WI38 (cell line): ENCODE results near the gene RDH13.
A peak's percentile ranks its signal among the peaks of the same experiment; 100 is the strongest.
"Not testable (repeated sequence)": the region's sequence is repeated elsewhere in the genome, so short reads cannot be mapped to it uniquely, and the experiment has no call there.

Source experiments
- H3K4me3 ChIP-seq: 2 replicates; pipeline ENCODE4 v1.5.1; 2011; ENCODE audit warnings: low read depth, mild to moderate bottlenecking, control low read depth, low read length
- CTCF ChIP-seq: IDR thresholded peaks from 2 replicates; pipeline ENCODE4 v1.5.1; 2012; ENCODE audit warnings: low read depth, mild to moderate bottlenecking, control low read depth, low read length

Gene RDH13

GRCh38 chr19:55062735-55063491 is at the start of gene RDH13:
RDH13 (minus strand) TSS chr19:55063148; CDS start chr19:55063032, 116 bp downstream.
- no peak for TF ChIP-seq CTCF
- H3K4me3 ChIP-seq: peak within 1 kb of the TSS; percentile 83

- TF ChIP-seq CTCF: no peak
- H3K4me3 ChIP-seq: no peak overlapping the region
These were observed 49.4 kb upstream of the RDH13 start for GRCh38 chr19:55112246-55112776.

- no peak for TF ChIP-seq CTCF
- no peak overlapping the region for H3K4me3 ChIP-seq
These were observed 48.4 kb upstream of the RDH13 start for GRCh38 chr19:55111238-55111831.

GRCh38 chr19:55109527-55110291 is 46.8 kb upstream of the RDH13 start:
- TF ChIP-seq CTCF: no peak
- H3K4me3 ChIP-seq: no peak overlapping the region

- H3K4me3 ChIP-seq: not testable (repeated sequence)
These were observed 44.3 kb upstream of the RDH13 start for GRCh38 chr19:55107252-55107651.

- no peak overlapping the region for H3K4me3 ChIP-seq
- no peak for TF ChIP-seq CTCF
These were observed 43.6 kb upstream of the RDH13 start for GRCh38 chr19:55106591-55106990.

GRCh38 chr19:55105237-55105636 is 42.3 kb upstream of the RDH13 start:
- H3K4me3 ChIP-seq: no peak overlapping the region

More at GRCh38 chr19:55105237-55105636, 42.3 kb upstream of the RDH13 start:
- TF ChIP-seq CTCF: no peak
